Hepatocyte (in vitro differentiated cells): ENCODE measurements around the gene PID1. TPM values are rescaled to one million over a fixed set of nuclear protein-coding genes. Genes with fewer than 3 reads are reported as not detected.

ENCODE experiments used
- DNase-seq: peaks from one replicate; pipeline ENCODE4 v3.0.0-alpha.2; 2016; ENCODE audit warnings: low spot score
- H2AFZ ChIP-seq: fragments of 200-600 bp; sonication (generic); 2 replicates; pipeline ENCODE4 v1.6.0; 2016; ENCODE audit warnings: antibody characterized with exemption, mild to moderate bottlenecking
- H3K27ac ChIP-seq: fragments of 200-600 bp; sonication (generic); 2 replicates; pipeline ENCODE4 v1.5.1; 2016; ENCODE audit warnings: mild to moderate bottlenecking
- H3K27me3 ChIP-seq: fragments of 200-600 bp; sonication (generic); 2 replicates; pipeline ENCODE4 v1.6.1; 2016
- H3K36me3 ChIP-seq: fragments of 200-600 bp; sonication (generic); replicated peaks from 2 replicates; pipeline ENCODE4 v1.5.1; 2016; ENCODE audit warnings: low read depth; ENCODE audit not compliant: insufficient read depth
- H3K4me1 ChIP-seq: fragments of 200-600 bp; sonication (generic); 2 replicates; pipeline ENCODE4 v1.5.1; 2016; ENCODE audit warnings: mild to moderate bottlenecking, moderate library complexity; ENCODE audit not compliant: insufficient read depth
- H3K4me2 ChIP-seq: fragments of 200-600 bp; sonication (generic); 2 replicates; pipeline ENCODE4 v1.6.0; 2016
- H3K4me3 ChIP-seq: fragments of 200-600 bp; sonication (generic); 2 replicates; pipeline ENCODE4 v1.5.1; 2016; ENCODE audit warnings: mild to moderate bottlenecking
- H3K79me2 ChIP-seq: fragments of 200-600 bp; sonication (generic); 2 replicates; pipeline ENCODE4 v1.6.0; 2017; ENCODE audit warnings: mild to moderate bottlenecking
- H3K9me2 ChIP-seq: fragments of 200-600 bp; sonication (generic); replicated peaks from 2 replicates; pipeline ENCODE4 v1.6.0; 2017; ENCODE audit warnings: mild to moderate bottlenecking; ENCODE audit not compliant: insufficient read depth
- H3K9me3 ChIP-seq: fragments of 200-600 bp; sonication (generic); 2 replicates; pipeline ENCODE4 v1.5.1; 2016; ENCODE audit warnings: low read depth, mild to moderate bottlenecking
- H4K20me1 ChIP-seq: fragments of 200-600 bp; sonication (generic); 2 replicates; pipeline ENCODE4 v1.6.0; 2016; ENCODE audit warnings: mild to moderate bottlenecking; ENCODE audit not compliant: insufficient read depth, poor library complexity, severe bottlenecking
- CTCF ChIP-seq: fragments of 200-600 bp; sonication (generic); IDR thresholded peaks from 2 replicates; pipeline ENCODE4 v1.5.1; 2016; ENCODE audit warnings: antibody characterized with exemption, mild to moderate bottlenecking; ENCODE audit not compliant: poor library complexity
- EZH2 ChIP-seq: fragments of 200-600 bp; sonication (generic); IDR thresholded peaks from 2 replicates; pipeline ENCODE4 v1.6.1; 2016; ENCODE audit warnings: antibody characterized with exemption, mild to moderate bottlenecking, borderline replicate concordance
- EZH2phosphoT487 ChIP-seq: fragments of 200-600 bp; sonication (generic); IDR thresholded peaks from one replicate; pipeline ENCODE4 v1.6.1; 2018; ENCODE audit warnings: antibody characterized with exemption, mild to moderate bottlenecking, low read depth, moderate library complexity; ENCODE audit not compliant: unreplicated experiment, severe bottlenecking
- WGBS: methylation state at CpG from one replicate; pipeline ENCODE4 v1.1.6; 2016; ENCODE audit warnings: low lambda C conversion rate; ENCODE audit errors: missing lambda C conversion rate; 5-methylcytosine and 5-hydroxymethylcytosine counted together
- polyA plus RNA-seq: library from polyadenylated mRNA; unstranded; fragments of >200 nt; fragmentation: Nextera tagmentation; extraction: Ambion mirVana; gene quantifications from 2 replicates; pipeline ENCODE4 v1.2.1, GENCODE V29; 2016
- total RNA-seq: library from RNA; depleted of rRNA; stranded (reverse); fragments of >200 nt; gene quantifications from 2 replicates; pipeline ENCODE4 v1.2.3, GENCODE V29; 2014

Gene PID1
- total and polyA plus RNA-seq, 2 experiments from 2014 or later = 26.7 to 31.1 TPM

GRCh38 chr2:229221641-229222040, 49.4 kb downstream of the PID1 start:
- H3K4me3 ChIP-seq = no peak overlapping the region

GRCh38 chr2:229220254-229220653, 50.8 kb downstream of the PID1 start:
- Histone ChIP-seq H3K4me1 (no peaks in the 10 kb centered on the region), H4K20me1 (no peaks in the 10 kb centered on the region), H3K27me3 (no peaks in the 10 kb centered on the region), H3K27ac (no peak overlapping the region), H3K9me3 (no peaks in the 10 kb centered on the region), H3K4me3 (no peak overlapping the region), H3K36me3 (no peaks in the 10 kb centered on the region), H3K79me2 (peaks cover 24% of the 10 kb centered on the region), H3K9me2 (no peaks in the 10 kb centered on the region), H3K4me2 (no peak overlapping the region), H2AFZ (no peak overlapping the region)
- DNase-seq = no peak
- TF ChIP-seq CTCF = no peak
- no peak for TF ChIP-seq EZH2phosphoT487
- TF ChIP-seq EZH2 = no peak
- WGBS = 83% methylated on average over 4 of the region's 4 CpGs

More at GRCh38 chr2:229221641-229222040, 49.4 kb downstream of the PID1 start:
- Histone ChIP-seq H2AFZ (no peak overlapping the region), H3K27ac (no peak overlapping the region), H3K4me2 (no peak overlapping the region), H3K4me1 (no peaks in the 10 kb centered on the region), H3K9me3 (no peaks in the 10 kb centered on the region), H3K79me2 (peaks cover 19% of the 10 kb centered on the region), H4K20me1 (no peaks in the 10 kb centered on the region), H3K27me3 (no peaks in the 10 kb centered on the region), H3K9me2 (no peaks in the 10 kb centered on the region), H3K36me3 (no peaks in the 10 kb centered on the region)
- no peak for TF ChIP-seq EZH2
- no peak for TF ChIP-seq CTCF
- no peak for TF ChIP-seq EZH2phosphoT487
- no peak for DNase-seq
- WGBS = 76% methylated on average over 3 of the region's 3 CpGs

- Histone ChIP-seq H3K4me1 (no peaks in the 10 kb centered on the region), H3K27me3 (no peaks in the 10 kb centered on the region), H3K79me2 (peaks cover 26% of the 10 kb centered on the region), H3K27ac (no peak overlapping the region), H3K9me3 (no peaks in the 10 kb centered on the region), H4K20me1 (no peaks in the 10 kb centered on the region), H3K4me2 (no peak overlapping the region), H2AFZ (no peak overlapping the region), H3K9me2 (no peaks in the 10 kb centered on the region), H3K4me3 (no peak overlapping the region), H3K36me3 (no peaks in the 10 kb centered on the region)
- DNase-seq = no peak
- WGBS = 79% methylated on average over 3 of the region's 3 CpGs
- TF ChIP-seq CTCF (no peak), EZH2phosphoT487 (no peak), EZH2 (no peak)
These were observed 52.7 kb downstream of the PID1 start for GRCh38 chr2:229218329-229218921.
